GM21786 (cell line): ENCODE results near the gene LRFN4.
"Not testable (repeated sequence)": the region's sequence is repeated elsewhere in the genome, so short reads cannot be mapped to it uniquely, and the experiment has no call there.

ENCODE experiments used
- ATAC-seq: cut with Tn5 transposase; IDR thresholded peaks from one replicate; pipeline ENCODE4 v1.9.1; 2021; ENCODE audit not compliant: unreplicated experiment

Gene LRFN4

GRCh38 chr11:66856496-66857233 lies at the start of gene LRFN4:
Gene LRFN4, plus strand, starts transcription at chr11:66857064. Its CDS starts 681 bp downstream, at chr11:66857745.
- ATAC-seq = peak; percentile 20

- ATAC-seq = no peak
Observed at GRCh38 chr11:66809592-66809991, 47.3 kb upstream of the LRFN4 start.

DNA sequence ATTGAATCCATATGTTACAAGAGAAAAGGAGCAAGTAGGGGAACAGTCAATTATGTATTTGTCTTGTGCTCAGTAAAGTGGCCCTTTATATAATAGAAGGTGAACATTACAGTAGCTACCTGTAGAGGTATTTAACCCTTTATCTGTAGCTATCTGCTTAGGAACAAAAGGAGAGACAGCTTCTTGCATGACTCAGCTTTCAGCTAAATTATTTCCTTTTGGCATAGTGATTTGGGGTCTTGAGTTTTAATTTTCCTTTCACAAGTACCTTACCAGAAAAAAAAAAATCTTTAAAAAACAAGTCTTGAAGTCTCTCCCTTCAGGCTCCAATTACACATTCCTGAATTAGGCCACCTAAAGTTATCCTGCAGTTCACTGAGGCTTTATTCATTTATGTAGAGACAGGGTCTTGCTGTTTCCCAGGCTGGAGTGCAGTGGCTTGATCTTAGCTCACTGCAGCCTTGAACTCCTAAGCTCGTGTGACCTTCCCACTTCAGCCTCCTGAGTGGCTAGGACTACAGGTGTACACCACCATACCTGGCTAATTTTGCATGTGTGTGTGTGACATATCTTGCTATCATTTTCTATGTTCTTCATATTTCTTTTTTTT lies 46.2 kb upstream of the LRFN4 start:
- ATAC-seq = no peak

DNA sequence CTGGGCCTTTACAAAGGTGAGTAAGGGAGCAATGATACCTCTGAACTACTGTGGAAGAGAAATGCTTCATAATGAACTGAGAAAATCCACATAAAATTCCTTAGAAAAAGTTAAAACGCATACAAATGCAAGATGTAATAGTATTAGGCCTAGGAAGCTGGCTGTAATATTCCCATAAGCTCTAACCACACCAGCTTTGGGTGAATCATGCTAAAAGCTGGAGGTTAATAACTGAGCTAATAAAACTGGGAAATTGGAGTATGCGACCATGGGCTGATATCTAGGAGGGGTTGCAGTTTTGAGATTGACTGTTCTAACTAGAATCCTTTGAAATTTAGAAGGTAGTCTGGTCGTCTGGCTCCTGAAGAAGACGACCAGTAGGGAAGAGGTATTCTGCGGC lies 42.2 kb upstream of the LRFN4 start:
- ATAC-seq = no peak

- no peak for ATAC-seq
Observed at GRCh38 chr11:66815646-66816045, 41.2 kb upstream of the LRFN4 start.

- ATAC-seq = no peak
Observed at GRCh38 chr11:66818231-66818955, 38.5 kb upstream of the LRFN4 start.

- ATAC-seq = no peak
Observed at GRCh38 chr11:66820381-66820780, 36.5 kb upstream of the LRFN4 start.

GRCh38 chr11:66820901-66821300 lies 36.0 kb upstream of the LRFN4 start:
- no peak for ATAC-seq

DNA sequence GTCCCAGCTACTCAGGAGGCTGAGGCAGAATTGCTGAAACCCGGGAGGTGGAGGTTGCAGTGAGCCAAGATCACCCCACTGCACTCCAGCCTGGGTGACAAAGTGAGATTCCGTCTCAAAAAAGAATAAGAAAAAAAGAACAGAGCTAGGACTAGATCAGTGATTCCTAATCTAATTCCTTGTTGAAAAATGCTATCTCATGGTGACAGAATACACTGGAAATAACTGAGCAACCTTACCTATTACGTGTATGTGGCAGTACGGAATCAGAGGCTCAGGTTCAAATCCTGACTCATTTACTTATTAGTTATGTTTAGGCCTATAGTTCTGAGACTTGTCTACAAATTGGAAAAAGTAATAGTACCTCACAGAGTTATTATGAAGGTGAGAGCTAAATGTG lies 33.2 kb upstream of the LRFN4 start:
- no peak for ATAC-seq

GRCh38 chr11:66824573-66824972 lies 32.3 kb upstream of the LRFN4 start:
- not testable (repeated sequence) for ATAC-seq

- ATAC-seq = no peak
Observed at GRCh38 chr11:66834539-66834845, 22.4 kb upstream of the LRFN4 start.

DNA sequence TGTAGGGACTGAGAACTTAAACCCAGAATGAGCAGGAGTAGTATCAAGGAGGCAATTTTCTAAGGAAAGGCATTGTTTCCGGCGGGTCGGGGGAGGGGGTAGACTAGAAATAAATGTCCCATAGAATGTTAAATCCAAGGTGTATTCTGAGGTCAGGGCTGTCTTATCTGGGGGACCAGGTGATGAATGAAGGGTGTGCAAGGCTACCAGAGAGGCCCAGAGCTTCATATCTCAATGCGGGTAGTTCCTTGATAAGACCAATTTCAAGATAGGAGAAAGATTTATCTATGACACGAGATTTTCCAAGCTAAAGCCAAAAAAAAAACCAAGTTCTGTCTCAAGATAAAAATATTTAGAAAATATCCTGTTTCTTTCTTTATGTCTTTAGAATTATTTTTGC lies 21.9 kb upstream of the LRFN4 start:
- ATAC-seq = no peak

DNA sequence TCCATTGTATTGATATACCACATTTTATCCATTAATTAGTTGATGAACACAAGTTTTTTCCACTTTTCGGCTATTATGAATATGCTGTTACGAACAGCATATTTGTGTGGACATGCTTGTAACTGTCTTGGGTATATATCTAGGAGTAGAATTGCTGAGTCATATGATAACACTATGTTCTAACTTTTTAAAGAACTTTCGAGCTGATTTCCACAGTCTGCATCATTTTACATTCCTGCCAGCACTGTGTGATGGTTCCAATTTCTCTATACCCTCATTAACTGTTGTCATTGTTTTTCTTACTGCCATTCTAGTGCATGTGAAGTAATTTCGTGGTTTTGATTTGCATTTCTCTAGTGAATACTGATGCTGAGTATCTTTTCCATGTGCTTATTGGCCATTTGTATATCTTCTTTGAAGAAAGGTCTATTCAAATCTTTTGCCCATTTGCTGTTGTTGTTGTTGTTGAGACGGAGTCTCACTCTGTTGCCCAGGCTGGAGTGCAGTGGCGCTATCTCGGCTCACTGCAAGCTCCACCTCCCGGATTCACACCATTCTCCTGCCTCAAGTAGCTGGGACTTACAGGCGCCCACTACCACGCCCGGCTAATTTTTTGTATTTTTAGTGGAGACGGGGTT lies 21.0 kb upstream of the LRFN4 start:
- no peak for ATAC-seq

GRCh38 chr11:66840317-66841091 lies 16.4 kb upstream of the LRFN4 start:
- ATAC-seq = no peak

GRCh38 chr11:66841861-66842260 lies 15.0 kb upstream of the LRFN4 start:
- no peak for ATAC-seq

- no peak for ATAC-seq
Observed at GRCh38 chr11:66842501-66842895, 14.4 kb upstream of the LRFN4 start.

DNA sequence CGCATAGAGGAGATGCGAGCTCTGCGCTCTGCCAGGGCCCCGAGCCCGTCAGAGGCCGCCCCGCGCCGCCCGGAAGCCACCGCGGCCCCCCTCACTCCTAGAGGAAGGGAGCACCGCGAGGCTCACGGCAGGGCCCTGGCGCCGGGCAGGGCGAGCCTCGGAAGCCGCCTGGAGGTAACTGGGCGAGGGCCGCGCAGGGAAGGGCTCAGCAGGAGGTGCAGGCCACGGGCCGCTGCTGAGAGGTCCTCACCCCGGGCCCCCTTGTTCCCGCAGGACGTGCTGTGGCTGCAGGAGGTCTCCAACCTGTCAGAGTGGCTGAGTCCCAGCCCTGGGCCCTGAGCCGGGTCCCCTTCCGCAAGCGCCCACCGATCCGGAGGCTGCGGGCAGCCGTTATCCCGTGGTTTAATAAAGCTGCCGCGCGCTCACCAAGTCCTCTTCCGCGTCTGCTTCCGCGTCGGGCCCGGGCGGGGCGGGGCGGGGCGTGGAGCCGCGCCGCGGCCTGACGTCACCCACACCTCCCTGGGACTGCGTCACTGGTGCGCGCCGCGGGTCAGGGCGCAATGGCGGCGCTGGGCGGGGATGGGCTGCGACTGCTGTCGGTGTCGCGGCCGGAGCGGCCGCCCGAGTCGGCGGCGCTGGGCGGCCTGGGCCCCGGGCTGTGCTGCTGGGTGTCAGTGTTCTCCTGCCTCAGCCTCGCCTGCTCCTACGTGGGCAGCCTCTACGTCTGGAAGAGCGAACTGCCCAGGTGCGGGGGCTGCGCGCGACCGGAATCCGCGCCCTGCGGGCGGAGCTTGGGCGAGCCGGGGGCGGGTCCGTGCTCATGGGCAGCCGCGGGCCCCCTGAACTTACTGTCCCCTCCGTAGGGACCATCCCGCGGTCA lies 13.7 kb upstream of the LRFN4 start, which contains the start of gene RCE1:
Gene RCE1 (plus strand): TSS at position 546 of the 880 bp plus-strand sequence. CDS start 15 bp downstream, at position 561.
- peak; percentile 75 for ATAC-seq

- ATAC-seq = no peak
Observed at GRCh38 chr11:66843776-66844495, 12.9 kb upstream of the LRFN4 start.

DNA sequence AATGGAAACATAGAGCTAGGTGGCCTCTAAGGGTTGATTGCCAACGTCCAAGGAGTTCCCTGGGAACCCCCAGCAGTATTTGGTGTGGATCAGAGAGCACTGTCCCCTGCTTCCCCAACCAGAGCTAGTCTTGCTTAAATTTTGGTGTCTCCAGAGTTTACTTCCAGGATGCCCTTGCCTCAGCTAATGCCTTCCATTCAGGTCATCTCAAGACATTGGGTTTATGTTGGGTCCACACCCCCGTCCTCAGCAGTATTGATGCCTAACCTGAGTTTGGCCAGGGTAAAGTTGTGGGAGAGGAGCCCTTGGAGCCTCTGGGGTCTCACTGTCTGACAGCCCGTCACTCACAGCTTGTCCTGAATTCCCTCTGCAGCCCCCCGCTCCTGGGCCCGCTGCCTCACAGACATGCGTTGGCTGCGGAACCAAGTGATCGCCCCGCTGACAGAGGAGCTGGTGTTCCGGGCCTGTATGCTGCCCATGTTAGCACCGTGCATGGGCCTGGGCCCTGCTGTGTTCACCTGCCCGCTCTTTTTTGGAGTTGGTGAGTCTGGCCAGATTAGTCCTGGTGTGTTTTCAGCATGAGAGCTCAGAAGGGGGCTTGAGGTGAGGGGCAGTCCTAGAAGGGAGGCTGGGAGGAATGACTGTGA lies 12.2 kb upstream of the LRFN4 start:
- no peak for ATAC-seq
